Measurements from ENCODE around the gene LRRC34.

The LRRC34 gene

DNA sequence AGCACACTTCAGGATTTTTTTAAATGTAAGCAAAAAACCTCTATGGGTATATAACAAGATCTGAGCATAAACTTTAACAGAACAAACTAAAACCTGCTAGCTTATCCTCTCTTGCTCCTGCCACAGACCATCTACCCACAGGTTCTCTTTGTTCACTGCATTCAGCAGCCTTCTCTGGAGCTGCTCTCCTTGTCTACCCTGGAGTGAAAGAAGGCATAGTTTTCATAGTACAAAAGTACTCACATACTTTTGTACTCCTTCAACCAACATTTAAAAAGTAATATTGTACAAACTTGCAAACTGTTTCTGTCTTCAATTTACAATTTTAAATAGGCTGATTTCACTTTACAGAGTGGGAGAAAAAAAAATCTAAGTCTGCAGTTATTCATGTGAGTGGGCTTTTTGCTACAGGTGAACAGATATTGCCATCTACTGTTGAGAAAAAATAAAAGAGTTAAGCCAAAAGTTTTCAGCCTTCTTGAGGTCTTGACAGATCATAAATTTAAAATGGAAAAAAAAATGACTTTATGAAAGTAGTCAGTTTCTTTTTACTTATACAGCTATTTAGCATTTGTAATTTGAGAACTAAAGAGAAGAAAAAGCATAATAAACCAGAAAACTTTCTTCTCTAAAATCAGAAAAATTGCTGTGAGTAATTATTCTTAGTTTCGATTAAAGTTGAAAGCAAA, 68.2 kb downstream of the LRRC34 start:
- TF ChIP-seq, protein P1, sequence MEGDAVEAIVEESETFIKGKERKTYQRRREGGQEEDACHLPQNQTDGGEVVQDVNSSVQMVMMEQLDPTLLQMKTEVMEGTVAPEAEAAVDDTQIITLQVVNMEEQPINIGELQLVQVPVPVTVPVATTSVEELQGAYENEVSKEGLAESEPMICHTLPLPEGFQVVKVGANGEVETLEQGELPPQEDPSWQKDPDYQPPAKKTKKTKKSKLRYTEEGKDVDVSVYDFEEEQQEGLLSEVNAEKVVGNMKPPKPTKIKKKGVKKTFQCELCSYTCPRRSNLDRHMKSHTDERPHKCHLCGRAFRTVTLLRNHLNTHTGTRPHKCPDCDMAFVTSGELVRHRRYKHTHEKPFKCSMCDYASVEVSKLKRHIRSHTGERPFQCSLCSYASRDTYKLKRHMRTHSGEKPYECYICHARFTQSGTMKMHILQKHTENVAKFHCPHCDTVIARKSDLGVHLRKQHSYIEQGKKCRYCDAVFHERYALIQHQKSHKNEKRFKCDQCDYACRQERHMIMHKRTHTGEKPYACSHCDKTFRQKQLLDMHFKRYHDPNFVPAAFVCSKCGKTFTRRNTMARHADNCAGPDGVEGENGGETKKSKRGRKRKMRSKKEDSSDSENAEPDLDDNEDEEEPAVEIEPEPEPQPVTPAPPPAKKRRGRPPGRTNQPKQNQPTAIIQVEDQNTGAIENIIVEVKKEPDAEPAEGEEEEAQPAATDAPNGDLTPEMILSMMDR (IDR thresholded peaks at IDR 0.05; ENCODE audit: insufficient read depth, low read depth, low read length, missing control alignments): peak; percentile 22
- DNase-seq (ENCODE audit: low read depth): peak; percentile 26
- no peak overlapping the region for H3K4me3 ChIP-seq (ENCODE audit: low read length)

Measured in epithelial cell of esophagus (primary cell).